ENCODE measurements around the gene BICDL1. TPM values are rescaled to one million over a fixed set of nuclear protein-coding genes. Genes with fewer than 3 reads are reported as not detected.

The BICDL1 gene
- total RNA-seq, 1 experiment from 2014 or later: 22.2 TPM

DNA sequence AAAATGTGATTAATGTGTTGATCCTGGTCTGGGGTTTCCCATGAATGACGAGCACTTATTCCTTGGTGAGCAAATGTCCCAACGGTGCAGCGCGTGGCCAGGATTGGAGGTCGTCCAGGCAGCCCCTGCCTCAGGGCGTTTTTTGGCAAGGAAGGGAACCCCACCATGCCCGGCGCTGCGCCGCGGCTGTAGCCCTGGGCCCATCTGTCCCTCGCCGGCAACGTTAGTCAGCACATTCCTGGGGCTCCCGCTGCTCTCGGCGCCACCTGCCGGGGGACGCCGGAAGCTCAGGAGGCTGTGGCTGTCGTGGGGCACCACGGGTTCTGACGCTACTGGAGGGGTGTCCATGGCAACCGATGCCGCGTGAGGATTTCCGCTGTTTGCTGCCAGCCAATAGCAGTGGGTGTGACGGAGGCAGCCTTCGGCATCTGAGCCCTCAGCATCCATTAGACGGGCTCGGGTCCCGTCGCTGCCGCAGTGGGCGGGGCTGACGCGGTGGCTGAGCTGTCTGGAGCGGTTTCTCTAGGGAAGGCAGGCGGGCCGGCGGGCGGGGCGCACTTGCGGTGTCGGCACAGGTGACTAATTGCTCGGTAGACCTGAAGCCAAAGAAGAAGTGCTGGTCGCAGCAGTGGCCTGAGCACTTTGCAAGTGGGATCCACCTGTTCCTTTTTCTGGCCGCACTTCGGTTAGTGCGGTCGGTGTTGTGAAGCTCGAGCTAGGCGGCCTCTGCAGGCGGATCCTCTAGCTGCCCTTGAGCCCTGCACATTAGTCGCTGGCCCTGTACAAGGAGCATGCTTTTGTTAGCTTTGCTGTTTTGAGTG, 98.0 kb downstream of the BICDL1 start:
- POLR2A ChIA-PET: no interaction called here
- H3K27ac ChIP-seq (ENCODE audit: low read length): peak overlapping the region; percentile 92
- DNase-seq (ENCODE audit: low read depth, low spot score): peak; percentile 86
- ATAC-seq: peak; percentile 96
- H3K9me3 ChIP-seq (ENCODE audit: control insufficient read depth, insufficient read depth, low read depth, low read length): no peaks in the 10 kb centered on the region
- TF ChIP-seq, protein P1, sequence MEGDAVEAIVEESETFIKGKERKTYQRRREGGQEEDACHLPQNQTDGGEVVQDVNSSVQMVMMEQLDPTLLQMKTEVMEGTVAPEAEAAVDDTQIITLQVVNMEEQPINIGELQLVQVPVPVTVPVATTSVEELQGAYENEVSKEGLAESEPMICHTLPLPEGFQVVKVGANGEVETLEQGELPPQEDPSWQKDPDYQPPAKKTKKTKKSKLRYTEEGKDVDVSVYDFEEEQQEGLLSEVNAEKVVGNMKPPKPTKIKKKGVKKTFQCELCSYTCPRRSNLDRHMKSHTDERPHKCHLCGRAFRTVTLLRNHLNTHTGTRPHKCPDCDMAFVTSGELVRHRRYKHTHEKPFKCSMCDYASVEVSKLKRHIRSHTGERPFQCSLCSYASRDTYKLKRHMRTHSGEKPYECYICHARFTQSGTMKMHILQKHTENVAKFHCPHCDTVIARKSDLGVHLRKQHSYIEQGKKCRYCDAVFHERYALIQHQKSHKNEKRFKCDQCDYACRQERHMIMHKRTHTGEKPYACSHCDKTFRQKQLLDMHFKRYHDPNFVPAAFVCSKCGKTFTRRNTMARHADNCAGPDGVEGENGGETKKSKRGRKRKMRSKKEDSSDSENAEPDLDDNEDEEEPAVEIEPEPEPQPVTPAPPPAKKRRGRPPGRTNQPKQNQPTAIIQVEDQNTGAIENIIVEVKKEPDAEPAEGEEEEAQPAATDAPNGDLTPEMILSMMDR (IDR thresholded peaks at IDR 0.05): peak; percentile 98
- TF ChIP-seq POLR2AphosphoS5 (IDR thresholded peaks at IDR 0.05; ENCODE audit: low read depth, low read length): peak; percentile 76; the same call in 1 of the 2 replicates
- TF ChIP-seq SIN3A (IDR thresholded peaks at IDR 0.05; ENCODE audit: borderline replicate concordance, insufficient read depth, low read depth, low read length): peak; percentile 92; the same call in 1 of the 2 replicates
- TF ChIP-seq, protein P2, sequence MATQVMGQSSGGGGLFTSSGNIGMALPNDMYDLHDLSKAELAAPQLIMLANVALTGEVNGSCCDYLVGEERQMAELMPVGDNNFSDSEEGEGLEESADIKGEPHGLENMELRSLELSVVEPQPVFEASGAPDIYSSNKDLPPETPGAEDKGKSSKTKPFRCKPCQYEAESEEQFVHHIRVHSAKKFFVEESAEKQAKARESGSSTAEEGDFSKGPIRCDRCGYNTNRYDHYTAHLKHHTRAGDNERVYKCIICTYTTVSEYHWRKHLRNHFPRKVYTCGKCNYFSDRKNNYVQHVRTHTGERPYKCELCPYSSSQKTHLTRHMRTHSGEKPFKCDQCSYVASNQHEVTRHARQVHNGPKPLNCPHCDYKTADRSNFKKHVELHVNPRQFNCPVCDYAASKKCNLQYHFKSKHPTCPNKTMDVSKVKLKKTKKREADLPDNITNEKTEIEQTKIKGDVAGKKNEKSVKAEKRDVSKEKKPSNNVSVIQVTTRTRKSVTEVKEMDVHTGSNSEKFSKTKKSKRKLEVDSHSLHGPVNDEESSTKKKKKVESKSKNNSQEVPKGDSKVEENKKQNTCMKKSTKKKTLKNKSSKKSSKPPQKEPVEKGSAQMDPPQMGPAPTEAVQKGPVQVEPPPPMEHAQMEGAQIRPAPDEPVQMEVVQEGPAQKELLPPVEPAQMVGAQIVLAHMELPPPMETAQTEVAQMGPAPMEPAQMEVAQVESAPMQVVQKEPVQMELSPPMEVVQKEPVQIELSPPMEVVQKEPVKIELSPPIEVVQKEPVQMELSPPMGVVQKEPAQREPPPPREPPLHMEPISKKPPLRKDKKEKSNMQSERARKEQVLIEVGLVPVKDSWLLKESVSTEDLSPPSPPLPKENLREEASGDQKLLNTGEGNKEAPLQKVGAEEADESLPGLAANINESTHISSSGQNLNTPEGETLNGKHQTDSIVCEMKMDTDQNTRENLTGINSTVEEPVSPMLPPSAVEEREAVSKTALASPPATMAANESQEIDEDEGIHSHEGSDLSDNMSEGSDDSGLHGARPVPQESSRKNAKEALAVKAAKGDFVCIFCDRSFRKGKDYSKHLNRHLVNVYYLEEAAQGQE (IDR thresholded peaks at IDR 0.05; ENCODE audit: insufficient read depth in 1 of 2, low read depth in 2 of 2, low read length in 1 of 2): peak in 1 of 2 experiments; percentile 83; a peak in 2 of 4 replicates
- no peak; the same call in 1 of the 2 replicates for TF ChIP-seq TCF7L2 (IDR thresholded peaks at IDR 0.05; ENCODE audit: low read depth, low read length)
- CTCF ChIA-PET: interaction anchor here (0.9 kb wide), 1 partner anchor 98 kb away, joined by 3 read pairs; the partner anchor contains the start of gene BICDL1
- peak overlapping the region; percentile 45 to 61 for H3K4me3 ChIP-seq (ENCODE audit: low read depth in 2 of 2, low read length in 2 of 2)
- in situ Hi-C loops (cut with HindIII; ENCODE audit: low pct_unique_long_range_greater_than_20kb, low sequenced_read_pairs): no loop called here
- no TSS peak for BruUV-seq (replicated peaks)
- H3K27me3 ChIP-seq (ENCODE audit: control insufficient read depth, insufficient read depth, low read length): no peaks in the 10 kb centered on the region
- intact Hi-C loops (cut with micrococcal nuclease; ENCODE audit: unreplicated experiment): loop anchor here (5.0 kb wide), 1 partner anchor 100 kb away; the partner anchor contains the start of gene BICDL1
- H3K4me1 ChIP-seq (ENCODE audit: control insufficient read depth, insufficient read depth, low read length): peaks cover 12% of the 10 kb centered on the region
- no peaks in the 10 kb centered on the region for H3K36me3 ChIP-seq (ENCODE audit: control insufficient read depth, insufficient read depth, low read length)

DNA sequence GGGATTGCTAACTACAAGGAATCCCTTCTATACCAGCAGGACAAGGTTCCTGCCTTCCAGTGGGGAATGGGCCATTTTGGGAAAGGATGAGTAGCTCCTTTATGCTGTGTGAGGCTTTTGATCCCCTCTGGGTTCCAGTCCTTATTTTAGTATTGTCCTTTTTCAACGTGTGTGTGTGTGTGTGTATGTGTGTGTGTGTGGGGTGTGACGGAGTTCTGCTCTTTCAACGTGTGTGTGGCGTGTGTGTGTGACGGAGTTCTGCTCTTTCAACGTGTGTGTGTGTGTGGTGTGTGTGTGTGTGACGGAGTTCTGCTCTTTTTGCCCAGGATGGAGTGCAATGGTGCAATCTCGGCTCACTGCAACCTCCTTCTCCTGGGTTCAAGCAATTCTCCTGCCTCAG, 100.1 kb downstream of the BICDL1 start:
- intact Hi-C loops (cut with micrococcal nuclease; ENCODE audit: unreplicated experiment) (loop anchor here (5.0 kb wide), 1 partner anchor 102 kb away; the partner anchor contains the start of gene BICDL1), in situ Hi-C loops (cut with HindIII; ENCODE audit: low pct_unique_long_range_greater_than_20kb, low sequenced_read_pairs) (no loop called here)
- no peaks in the 10 kb centered on the region for H3K9me3 ChIP-seq (ENCODE audit: control insufficient read depth, insufficient read depth, low read depth, low read length)
- peaks cover 14% of the 10 kb centered on the region for H3K4me1 ChIP-seq (ENCODE audit: control insufficient read depth, insufficient read depth, low read length)
- ATAC-seq (no peak), DNase-seq (ENCODE audit: low read depth, low spot score) (no peak)
- no peak overlapping the region for H3K27ac ChIP-seq (ENCODE audit: low read length)
- CTCF ChIA-PET: no interaction called here
- TF ChIP-seq POLR2AphosphoS5 (IDR thresholded peaks at IDR 0.05; ENCODE audit: low read depth, low read length) (no peak), SIN3A (IDR thresholded peaks at IDR 0.05; ENCODE audit: borderline replicate concordance, insufficient read depth, low read depth, low read length) (no peak), TCF7L2 (IDR thresholded peaks at IDR 0.05; ENCODE audit: low read depth, low read length) (no peak)
- TF ChIP-seq, protein P2 (IDR thresholded peaks at IDR 0.05; ENCODE audit: insufficient read depth in 1 of 2, low read depth in 2 of 2, low read length in 1 of 2): no peak
- TF ChIP-seq, protein P1 (IDR thresholded peaks at IDR 0.05): no peak
- no peaks in the 10 kb centered on the region for H3K36me3 ChIP-seq (ENCODE audit: control insufficient read depth, insufficient read depth, low read length)
- BruUV-seq (replicated peaks): no TSS peak
- POLR2A ChIA-PET: no interaction called here
- H3K4me3 ChIP-seq (ENCODE audit: low read depth in 2 of 2, low read length in 2 of 2): no peak overlapping the region
- H3K27me3 ChIP-seq (ENCODE audit: control insufficient read depth, insufficient read depth, low read length): no peaks in the 10 kb centered on the region

All from Panc1 (cell line).